ENCODE data around the gene KCTD1. TPM values are rescaled to one million over a fixed set of nuclear protein-coding genes. Genes with fewer than 3 reads are reported as not detected.

KCTD1 gene
- total RNA-seq, 1 donor from 2014 or later = 5.5 TPM

DNA sequence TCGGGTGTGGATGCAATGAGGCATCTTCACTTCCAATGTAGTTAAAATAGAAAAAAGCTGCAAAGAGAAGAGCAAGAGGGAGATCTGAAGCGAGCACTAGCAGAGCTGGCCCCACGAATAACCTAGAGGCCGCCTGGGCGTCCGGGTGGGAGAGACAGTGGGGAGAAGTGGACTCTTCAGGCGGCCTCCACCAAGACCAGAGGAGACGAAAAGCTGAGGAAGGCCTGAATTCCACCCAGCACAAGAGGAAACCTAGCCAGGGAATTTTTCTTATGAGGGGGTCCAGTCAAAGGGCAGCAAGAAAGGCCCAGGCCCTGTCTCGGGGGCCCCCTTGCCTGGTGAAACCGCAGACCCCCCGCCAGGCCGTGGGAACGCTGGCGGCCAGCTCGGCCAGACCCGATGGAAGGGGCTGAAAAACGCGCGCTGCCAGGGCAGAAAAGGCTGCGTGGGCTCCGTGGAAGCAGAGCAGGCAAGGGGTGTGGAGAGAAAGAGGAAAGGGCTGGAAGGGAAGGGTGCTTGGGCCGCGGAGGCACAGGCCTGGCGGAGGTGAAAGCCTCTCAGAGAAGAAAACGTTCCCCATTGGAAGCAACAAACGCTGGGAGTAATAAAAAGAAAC, 69.2 kb downstream of the KCTD1 start:
- Mint-ChIP-seq H3K27me3 (ENCODE audit: insufficient read depth) (no peaks in the 10 kb centered on the region), H3K9me3 (no peaks in the 10 kb centered on the region), H3K27ac (no peak overlapping the region), H3K36me3 (ENCODE audit: low read depth) (no peaks in the 10 kb centered on the region), H3K4me1 (ENCODE audit: low read depth) (no peaks in the 10 kb centered on the region), H3K4me3 (no peak overlapping the region)
- intact Hi-C loops (cut with micrococcal nuclease) = no loop called here
- no peak for DNase-seq (ENCODE audit: low spot score)

DNA sequence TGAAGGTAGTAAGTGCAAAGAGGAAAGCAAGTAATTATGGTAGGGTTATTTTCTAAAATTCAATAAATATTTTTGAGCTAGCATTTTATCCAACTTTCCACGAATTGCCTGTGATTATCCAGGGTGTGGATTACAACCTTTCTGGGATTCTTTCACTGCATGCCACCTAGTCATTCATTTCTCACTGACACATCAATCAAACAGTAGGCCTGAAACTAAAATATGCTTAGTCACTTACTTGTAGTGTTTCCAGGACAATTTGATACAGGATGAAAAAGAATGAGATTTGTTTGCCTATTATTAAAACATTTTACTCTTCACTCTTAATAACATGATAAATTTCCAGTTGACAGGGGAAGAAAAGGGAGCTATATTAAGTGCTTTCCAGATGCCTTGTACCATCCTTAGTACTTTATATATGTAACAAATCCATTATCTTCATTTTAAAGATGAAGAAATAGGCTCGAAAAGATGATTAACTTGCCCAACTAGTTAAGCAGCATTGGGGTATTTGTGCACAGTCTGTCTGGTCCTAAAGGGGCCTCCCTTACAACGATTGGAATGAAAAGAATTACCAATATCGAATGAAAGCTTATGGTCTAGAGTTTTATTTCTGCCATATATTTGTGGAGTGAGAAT, 70.4 kb downstream of the KCTD1 start:
- Mint-ChIP-seq H3K4me1 (ENCODE audit: low read depth) (no peaks in the 10 kb centered on the region), H3K36me3 (ENCODE audit: low read depth) (no peaks in the 10 kb centered on the region), H3K4me3 (no peak overlapping the region), H3K27ac (no peak overlapping the region), H3K27me3 (ENCODE audit: insufficient read depth) (no peaks in the 10 kb centered on the region), H3K9me3 (no peaks in the 10 kb centered on the region)
- intact Hi-C loops (cut with micrococcal nuclease) = no loop called here
- no peak for DNase-seq (ENCODE audit: low spot score)

DNA sequence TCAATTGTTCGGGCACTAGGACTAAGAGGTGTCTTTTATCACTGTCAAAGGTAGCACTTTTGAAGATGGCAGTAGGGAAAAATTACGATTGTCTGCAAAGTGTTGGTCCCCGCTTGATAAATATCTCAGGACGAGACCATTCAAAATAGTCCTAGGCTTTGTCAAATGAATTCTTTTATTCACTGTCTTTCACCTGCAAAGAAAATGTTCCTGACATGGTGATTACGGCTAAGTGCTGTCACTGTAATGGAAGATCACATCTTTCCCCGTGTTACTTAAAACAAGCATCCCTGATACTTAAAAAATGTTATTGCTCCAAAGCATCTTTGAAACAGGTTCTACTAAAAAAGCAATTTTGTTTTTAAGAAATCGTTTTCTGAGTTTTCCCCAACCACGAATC, 71.7 kb downstream of the KCTD1 start:
- no peaks in the 10 kb centered on the region for H3K4me1 Mint-ChIP-seq (ENCODE audit: low read depth)
- DNase-seq (ENCODE audit: low spot score) = no peak
- intact Hi-C loops (cut with micrococcal nuclease) = no loop called here
- H3K9me3 Mint-ChIP-seq = no peaks in the 10 kb centered on the region
- H3K36me3 Mint-ChIP-seq (ENCODE audit: low read depth) = no peaks in the 10 kb centered on the region
- no peak overlapping the region for H3K4me3 Mint-ChIP-seq
- no peaks in the 10 kb centered on the region for H3K27me3 Mint-ChIP-seq (ENCODE audit: insufficient read depth)
- no peak overlapping the region for H3K27ac Mint-ChIP-seq

DNA sequence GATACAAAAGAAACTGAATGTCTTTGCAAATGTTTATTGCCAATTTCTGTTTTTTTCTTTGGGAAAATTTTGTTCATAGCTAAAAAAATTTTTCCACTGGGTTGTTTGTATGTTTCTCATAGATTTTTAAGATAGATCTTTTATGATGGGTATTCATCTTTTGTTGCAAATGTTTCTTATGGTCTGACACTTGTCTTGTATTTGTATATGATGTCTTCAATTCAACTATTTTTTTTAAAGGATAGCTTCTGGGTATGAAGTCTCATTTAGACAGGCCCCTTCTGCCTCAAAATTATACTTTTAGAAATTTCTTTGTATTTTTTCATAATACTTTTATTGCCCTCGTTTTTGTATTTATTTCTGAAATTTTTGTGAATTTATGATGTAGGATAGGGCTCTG, 73.8 kb downstream of the KCTD1 start:
- Mint-ChIP-seq H3K27ac (no peak overlapping the region), H3K27me3 (ENCODE audit: insufficient read depth) (no peaks in the 10 kb centered on the region), H3K4me3 (no peak overlapping the region), H3K9me3 (no peaks in the 10 kb centered on the region), H3K4me1 (ENCODE audit: low read depth) (no peaks in the 10 kb centered on the region), H3K36me3 (ENCODE audit: low read depth) (no peaks in the 10 kb centered on the region)
- DNase-seq (ENCODE audit: low spot score) = no peak
- intact Hi-C loops (cut with micrococcal nuclease) = no loop called here

DNA sequence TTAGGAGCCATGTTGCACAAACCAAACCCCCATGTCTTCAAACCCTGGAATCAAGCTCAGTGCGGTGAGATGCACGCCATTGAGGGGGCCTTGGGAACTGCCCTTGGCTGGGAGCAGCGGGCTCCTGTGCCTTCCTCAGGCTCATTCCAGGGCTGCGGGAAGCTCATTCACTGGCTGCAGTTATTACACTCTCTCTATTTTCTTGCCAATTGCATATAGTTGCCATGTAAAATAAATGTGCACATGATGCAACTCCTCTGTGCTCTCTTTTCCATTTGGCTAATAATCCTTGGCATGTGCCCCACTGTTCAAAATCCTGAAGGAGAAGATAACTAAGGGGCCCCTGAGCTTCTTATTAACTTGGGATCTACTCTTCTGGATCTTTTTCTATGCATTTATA, 74.7 kb downstream of the KCTD1 start:
- Mint-ChIP-seq H3K9me3 (no peaks in the 10 kb centered on the region), H3K36me3 (ENCODE audit: low read depth) (no peaks in the 10 kb centered on the region), H3K4me3 (no peak overlapping the region), H3K27ac (no peak overlapping the region), H3K27me3 (ENCODE audit: insufficient read depth) (no peaks in the 10 kb centered on the region), H3K4me1 (ENCODE audit: low read depth) (no peaks in the 10 kb centered on the region)
- no peak for DNase-seq (ENCODE audit: low spot score)
- intact Hi-C loops (cut with micrococcal nuclease) = no loop called here

DNA sequence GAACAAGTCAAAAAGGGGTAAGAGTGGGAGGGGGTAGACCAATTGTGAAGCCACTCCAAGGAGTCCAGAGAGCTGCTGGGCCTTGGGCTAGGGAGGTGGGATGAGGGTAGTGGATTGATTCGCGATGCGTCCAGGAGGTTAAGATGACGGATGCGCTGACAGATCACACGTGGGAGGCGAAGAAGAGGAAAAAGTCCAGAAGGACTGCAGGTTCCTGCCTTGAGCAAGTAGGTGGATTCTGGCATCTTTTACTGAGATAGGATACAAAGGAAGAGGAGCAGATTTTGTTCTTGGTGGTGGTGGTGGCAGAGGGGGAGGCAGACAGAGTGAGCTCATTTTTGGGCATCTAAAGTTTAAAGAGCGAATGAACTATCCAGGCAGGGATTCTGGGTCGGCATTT, 76.5 kb downstream of the KCTD1 start:
- H3K27ac Mint-ChIP-seq = no peak overlapping the region

DNA sequence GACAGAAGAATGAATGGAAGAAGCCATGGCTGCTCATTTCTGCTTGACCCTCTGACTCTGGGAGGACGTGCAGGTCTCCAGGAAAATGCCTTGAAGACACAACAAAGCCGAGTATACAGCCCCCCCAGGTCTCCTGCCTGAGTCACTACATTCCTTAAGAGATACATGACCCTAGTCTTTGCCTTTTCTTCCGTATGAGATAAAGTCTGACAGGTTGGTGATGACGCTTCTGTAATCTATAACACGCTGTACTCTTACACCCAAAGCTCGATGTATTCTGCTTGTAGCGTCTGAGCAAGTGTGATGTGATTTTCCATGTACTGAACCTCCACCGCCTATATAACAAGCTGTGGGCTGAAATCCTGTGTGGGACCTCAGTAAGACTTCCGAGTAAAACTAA, 77.3 kb downstream of the KCTD1 start:
- Mint-ChIP-seq H3K4me1 (ENCODE audit: low read depth) (no peaks in the 10 kb centered on the region), H3K27ac (no peak overlapping the region), H3K4me3 (no peak overlapping the region), H3K36me3 (ENCODE audit: low read depth) (no peaks in the 10 kb centered on the region), H3K27me3 (ENCODE audit: insufficient read depth) (no peaks in the 10 kb centered on the region), H3K9me3 (no peaks in the 10 kb centered on the region)
- intact Hi-C loops (cut with micrococcal nuclease) = no loop called here
- DNase-seq (ENCODE audit: low spot score) = no peak

More for the DNA sequence above, 76.5 kb downstream of the KCTD1 start:
- DNase-seq (ENCODE audit: low spot score) = no peak
- no peaks in the 10 kb centered on the region for H3K36me3 Mint-ChIP-seq (ENCODE audit: low read depth)
- intact Hi-C loops (cut with micrococcal nuclease) = no loop called here
- no peaks in the 10 kb centered on the region for H3K27me3 Mint-ChIP-seq (ENCODE audit: insufficient read depth)
- no peaks in the 10 kb centered on the region for H3K4me1 Mint-ChIP-seq (ENCODE audit: low read depth)
- H3K9me3 Mint-ChIP-seq = no peaks in the 10 kb centered on the region
- no peak overlapping the region for H3K4me3 Mint-ChIP-seq

DNA sequence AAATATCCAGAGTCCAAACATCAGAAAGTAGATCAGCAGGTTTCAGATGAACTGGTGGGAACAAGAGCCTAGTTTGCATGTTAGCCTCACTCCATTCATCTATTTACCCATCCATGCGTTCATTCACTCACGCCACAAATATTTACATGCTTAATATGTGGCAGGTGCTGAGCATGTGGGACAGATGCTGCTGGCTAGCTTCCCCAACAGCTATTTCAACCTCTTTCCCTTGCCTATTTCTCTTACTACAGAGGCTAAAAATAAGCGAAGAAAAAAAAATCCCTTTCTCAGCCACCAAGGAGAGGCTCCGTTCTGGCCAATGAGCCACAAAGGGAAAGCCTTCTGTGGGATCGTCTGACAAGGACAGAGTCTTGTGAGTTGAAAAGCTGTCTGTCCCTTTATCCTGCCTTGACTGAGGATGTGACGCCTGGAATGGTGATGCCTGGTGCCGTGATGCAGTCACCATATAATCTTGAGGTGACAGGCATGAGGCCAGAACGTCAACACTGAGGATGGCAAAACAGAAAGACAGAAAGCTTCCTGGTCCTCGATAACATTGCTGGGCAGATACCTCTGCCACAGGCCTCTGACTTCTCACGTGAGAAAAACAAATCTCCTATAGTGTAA, 78.2 kb downstream of the KCTD1 start:
- Mint-ChIP-seq H3K27me3 (ENCODE audit: insufficient read depth) (no peaks in the 10 kb centered on the region), H3K4me1 (ENCODE audit: low read depth) (no peaks in the 10 kb centered on the region), H3K27ac (no peak overlapping the region), H3K4me3 (no peak overlapping the region), H3K9me3 (no peaks in the 10 kb centered on the region), H3K36me3 (ENCODE audit: low read depth) (no peaks in the 10 kb centered on the region)
- intact Hi-C loops (cut with micrococcal nuclease) = no loop called here
- DNase-seq (ENCODE audit: low spot score) = no peak

DNA sequence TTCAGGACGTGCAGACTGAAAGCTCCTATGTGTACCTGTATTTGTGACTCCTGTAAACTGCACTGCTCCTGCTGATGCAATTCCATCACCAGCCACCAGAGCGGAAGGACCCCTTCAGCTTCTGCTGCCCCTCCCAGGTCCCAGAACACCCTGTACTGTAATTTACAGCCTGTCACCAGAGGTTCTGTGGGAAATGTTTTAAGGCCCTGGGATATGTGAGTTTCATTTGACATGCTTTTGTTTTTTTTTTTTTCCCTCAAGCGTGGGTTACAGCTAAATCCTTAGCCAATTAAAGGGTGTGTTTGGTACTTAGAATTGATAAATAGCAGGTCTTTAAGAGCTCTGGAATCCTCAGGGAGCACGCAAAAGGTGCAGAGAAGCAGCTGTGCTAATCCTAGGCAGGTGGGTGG, 79.4 kb downstream of the KCTD1 start:
- Mint-ChIP-seq H3K27ac (no peak overlapping the region), H3K27me3 (ENCODE audit: insufficient read depth) (no peaks in the 10 kb centered on the region), H3K36me3 (ENCODE audit: low read depth) (no peaks in the 10 kb centered on the region), H3K4me1 (ENCODE audit: low read depth) (no peaks in the 10 kb centered on the region), H3K9me3 (no peaks in the 10 kb centered on the region), H3K4me3 (no peak overlapping the region)
- no peak for DNase-seq (ENCODE audit: low spot score)
- intact Hi-C loops (cut with micrococcal nuclease) = loop anchor here (10.0 kb wide), 1 partner anchor 54 kb away; no protein-coding TSS in a partner anchor

DNA sequence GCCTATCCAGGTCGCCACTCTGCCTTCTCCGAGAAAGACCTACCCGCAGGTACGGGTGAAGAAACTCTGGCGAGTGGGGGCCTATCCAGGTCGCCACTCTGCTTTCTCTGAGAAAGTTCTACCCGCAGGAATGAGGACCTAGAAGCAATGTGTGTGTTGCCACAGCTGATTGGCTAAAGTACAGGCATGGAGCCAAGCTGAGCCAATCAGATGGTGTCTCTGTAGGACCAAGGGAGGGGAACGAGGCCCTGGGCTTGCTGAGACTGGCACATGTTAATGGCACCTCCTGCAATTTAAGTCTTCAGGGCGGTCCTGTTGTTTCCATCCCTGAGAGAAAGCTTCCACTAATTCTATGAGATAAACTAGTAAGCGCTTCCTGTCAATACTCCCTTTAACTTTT, 82.3 kb downstream of the KCTD1 start:
- no peaks in the 10 kb centered on the region for H3K36me3 Mint-ChIP-seq (ENCODE audit: low read depth)
- no peak overlapping the region for H3K4me3 Mint-ChIP-seq
- no peaks in the 10 kb centered on the region for H3K27me3 Mint-ChIP-seq (ENCODE audit: insufficient read depth)
- no peak overlapping the region for H3K27ac Mint-ChIP-seq
- DNase-seq (ENCODE audit: low spot score) = no peak
- intact Hi-C loops (cut with micrococcal nuclease) = loop anchor here (10.0 kb wide), 1 partner anchor 51 kb away; no protein-coding TSS in a partner anchor
- H3K9me3 Mint-ChIP-seq = no peaks in the 10 kb centered on the region
- peaks cover under 1% of the 10 kb centered on the region for H3K4me1 Mint-ChIP-seq (ENCODE audit: low read depth)

DNA sequence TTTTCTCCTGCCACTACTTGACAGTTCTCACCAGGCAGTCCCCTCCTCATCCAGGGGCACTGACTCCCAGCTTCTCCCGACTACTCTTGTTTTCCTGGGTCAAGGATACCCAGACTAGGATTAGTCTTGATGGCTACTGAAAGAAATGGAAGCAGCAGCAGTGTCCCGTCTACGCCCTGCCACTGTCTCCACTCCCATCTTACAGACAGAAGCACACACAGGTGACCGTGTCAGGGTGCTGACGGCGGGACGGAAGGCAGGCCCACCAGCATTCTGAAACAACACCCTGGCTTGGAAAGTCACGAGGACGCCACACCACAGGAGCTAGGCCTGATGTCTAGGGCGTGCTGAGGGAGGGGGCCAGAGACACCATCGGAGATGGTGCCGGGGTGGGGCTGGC, 82.9 kb downstream of the KCTD1 start:
- H3K27me3 Mint-ChIP-seq (ENCODE audit: insufficient read depth) = no peaks in the 10 kb centered on the region
- no peaks in the 10 kb centered on the region for H3K36me3 Mint-ChIP-seq (ENCODE audit: low read depth)
- peaks cover 6% of the 10 kb centered on the region for H3K4me1 Mint-ChIP-seq (ENCODE audit: low read depth)
- H3K27ac Mint-ChIP-seq = no peak overlapping the region
- no peak overlapping the region for H3K4me3 Mint-ChIP-seq
- H3K9me3 Mint-ChIP-seq = no peaks in the 10 kb centered on the region
- intact Hi-C loops (cut with micrococcal nuclease) = loop anchor here (10.0 kb wide), 1 partner anchor 51 kb away; no protein-coding TSS in a partner anchor
- DNase-seq (ENCODE audit: low spot score) = no peak

DNA sequence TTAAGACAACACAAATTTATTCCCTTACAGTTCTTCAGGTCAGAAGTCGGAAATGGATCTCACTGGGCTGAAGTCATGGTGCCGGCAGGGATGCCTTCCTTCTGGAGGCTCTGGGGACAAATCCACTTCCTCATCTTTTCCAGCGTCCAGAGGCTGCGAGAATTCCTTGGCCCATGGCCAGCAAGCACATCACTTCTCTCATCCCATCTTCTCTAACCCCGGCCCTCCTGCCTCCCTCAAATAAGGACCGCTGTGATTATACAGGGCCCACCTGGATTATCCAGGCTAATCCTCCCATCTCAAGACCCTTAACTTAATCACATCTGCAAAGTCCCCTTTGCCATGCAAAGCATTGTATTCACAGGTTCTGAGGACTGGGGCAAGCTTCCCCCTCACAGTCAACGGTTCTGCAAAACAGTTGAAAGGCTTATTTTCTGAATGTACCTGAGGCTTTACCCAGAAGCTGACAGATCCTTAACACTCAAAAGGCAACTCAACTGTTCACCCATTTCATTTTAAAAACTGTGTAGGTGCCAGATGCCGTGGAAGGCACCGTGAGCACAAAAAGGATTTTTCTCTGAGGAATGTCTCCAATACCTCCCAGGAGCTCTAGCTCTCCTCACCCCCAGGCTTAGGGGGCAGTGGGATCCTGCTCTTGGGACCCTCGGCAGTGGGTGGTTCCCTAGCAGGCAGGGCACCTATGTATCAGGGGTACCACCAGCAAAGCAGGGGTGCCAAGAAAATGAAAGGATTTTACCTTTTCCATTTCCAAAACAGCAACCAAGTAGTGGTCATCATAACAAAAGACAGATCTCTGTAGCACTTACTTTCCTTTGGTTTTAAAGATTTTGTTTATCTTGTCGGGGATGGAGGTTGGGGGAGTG, 84.0 kb downstream of the KCTD1 start:
- no peak for DNase-seq (ENCODE audit: low spot score)
- H3K27ac Mint-ChIP-seq = no peak overlapping the region
- no peaks in the 10 kb centered on the region for H3K27me3 Mint-ChIP-seq (ENCODE audit: insufficient read depth)
- H3K36me3 Mint-ChIP-seq (ENCODE audit: low read depth) = no peaks in the 10 kb centered on the region
- no peaks in the 10 kb centered on the region for H3K9me3 Mint-ChIP-seq
- H3K4me1 Mint-ChIP-seq (ENCODE audit: low read depth) = peaks cover 11% of the 10 kb centered on the region
- intact Hi-C loops (cut with micrococcal nuclease) = loop anchor here (10.0 kb wide), 1 partner anchor 50 kb away; no protein-coding TSS in a partner anchor
- H3K4me3 Mint-ChIP-seq = no peak overlapping the region

DNA sequence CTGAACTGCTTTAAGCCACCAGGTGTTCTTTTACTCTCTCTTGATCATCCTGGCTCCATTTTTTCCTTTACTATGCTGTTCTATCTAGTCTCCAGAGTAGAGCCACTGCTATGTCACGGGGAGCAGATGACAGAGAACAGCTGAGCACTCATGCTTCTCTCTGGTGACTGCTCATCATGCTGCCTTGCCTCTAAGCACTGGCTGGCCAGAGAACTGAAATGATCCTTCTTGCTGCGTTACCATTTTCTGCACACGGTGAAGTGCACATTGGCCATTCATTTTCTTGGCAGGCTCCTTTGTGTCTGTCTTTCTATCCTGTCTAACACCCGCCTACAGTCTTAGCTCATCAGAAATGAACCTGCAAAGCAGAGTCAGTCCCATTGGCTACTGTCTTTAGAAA, 86.0 kb downstream of the KCTD1 start:
- no peaks in the 10 kb centered on the region for H3K9me3 Mint-ChIP-seq
- intact Hi-C loops (cut with micrococcal nuclease) = loop anchor here (10.0 kb wide), 1 partner anchor 48 kb away; no protein-coding TSS in a partner anchor
- H3K36me3 Mint-ChIP-seq (ENCODE audit: low read depth) = no peaks in the 10 kb centered on the region
- DNase-seq (ENCODE audit: low spot score) = no peak
- peaks cover 26% of the 10 kb centered on the region for H3K4me1 Mint-ChIP-seq (ENCODE audit: low read depth)
- no peaks in the 10 kb centered on the region for H3K27me3 Mint-ChIP-seq (ENCODE audit: insufficient read depth)
- H3K4me3 Mint-ChIP-seq = no peak overlapping the region
- no peak overlapping the region for H3K27ac Mint-ChIP-seq

Data from activated T-helper 1 cell treated with anti-CD3 and anti-CD28 coated beads, Interleukin-12 subunit alpha, Interleukin-12 subunit beta, Interleukin-2, Interleukin-4 antibody, amounts not matched to agents 30 ng/mL and 10 ng/mL and 1 ng/mL, durations not matched to agents 14 hours and 24 hours and 36 hours (primary cell).